ENCODE measurements around the gene PRAME. TPM values are rescaled to one million over a fixed set of nuclear protein-coding genes. Genes with fewer than 3 reads are reported as not detected.

PRAME gene
- total RNA-seq, 1 donor = 0.36 TPM

DNA sequence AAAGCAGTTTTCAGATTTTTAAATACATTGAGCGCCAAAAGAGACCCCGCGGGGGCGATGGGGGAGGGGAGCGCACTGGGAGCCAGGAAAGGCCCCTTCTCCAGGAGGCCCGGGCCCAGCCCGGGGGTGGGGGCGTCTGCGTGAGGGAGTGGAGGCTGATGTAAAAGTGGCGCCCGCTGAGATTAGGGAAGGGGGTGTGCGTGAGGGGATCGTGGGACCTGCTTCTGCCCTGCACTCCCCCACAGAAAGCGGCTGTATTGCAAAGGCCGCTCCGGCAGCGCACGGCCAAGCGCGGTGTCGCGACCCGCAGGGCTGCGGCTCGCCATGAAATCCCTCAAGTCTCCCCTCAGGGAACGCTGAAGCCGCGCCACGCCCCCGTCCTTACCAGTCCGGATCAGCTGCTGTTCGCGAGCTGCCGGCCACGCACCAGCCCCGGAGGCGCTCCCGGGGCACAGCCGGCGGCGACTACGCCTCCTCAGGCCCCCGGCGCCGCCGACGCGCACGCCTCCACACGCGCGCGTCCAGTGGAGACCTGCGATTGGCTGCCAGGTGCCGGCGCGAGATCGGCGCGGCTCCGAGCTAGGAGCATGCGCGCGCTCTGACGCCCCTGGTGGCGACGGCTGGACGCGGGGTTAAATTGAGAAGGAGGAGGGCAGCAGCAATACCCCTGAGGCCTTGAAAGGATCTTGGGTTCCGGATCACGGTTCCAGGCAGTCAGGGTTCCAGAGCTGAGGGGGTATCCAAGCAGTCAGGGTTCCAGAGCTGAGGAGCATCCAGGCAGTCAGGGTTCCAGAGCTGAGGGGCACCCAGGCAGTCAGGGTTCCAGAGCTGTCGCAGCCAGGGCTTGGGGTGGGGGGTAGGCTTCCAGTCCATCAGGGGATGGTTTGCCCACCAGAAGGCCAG lies 50.5 kb downstream of the PRAME start, which contains the start of gene ZNF280B:
ZNF280B (minus strand) TSS at position 469 of the 903 bp plus-strand sequence. CDS start 19,344 bp downstream, outside the sequence.
- peak within 1 kb of the TSS; percentile 33 for H3K27ac ChIP-seq (ENCODE audit: low read depth, low read length)
- peaks cover 4% of the 10 kb centered on the region for H3K4me1 ChIP-seq (ENCODE audit: insufficient read depth, low read length)
- H3K4me2 ChIP-seq (ENCODE audit: insufficient read depth, low read length) = peak within 1 kb of the TSS; percentile 87
- peaks cover 4% of the 10 kb centered on the region for H3K27me3 ChIP-seq (ENCODE audit: insufficient read depth, low read length)
- DNase-seq (ENCODE audit: insufficient read length, low spot score, missing footprints) = peak; percentile 95
- H3K9me3 ChIP-seq (ENCODE audit: low read depth, low read length) = no peaks in the 10 kb centered on the region
- TF ChIP-seq, protein P1, sequence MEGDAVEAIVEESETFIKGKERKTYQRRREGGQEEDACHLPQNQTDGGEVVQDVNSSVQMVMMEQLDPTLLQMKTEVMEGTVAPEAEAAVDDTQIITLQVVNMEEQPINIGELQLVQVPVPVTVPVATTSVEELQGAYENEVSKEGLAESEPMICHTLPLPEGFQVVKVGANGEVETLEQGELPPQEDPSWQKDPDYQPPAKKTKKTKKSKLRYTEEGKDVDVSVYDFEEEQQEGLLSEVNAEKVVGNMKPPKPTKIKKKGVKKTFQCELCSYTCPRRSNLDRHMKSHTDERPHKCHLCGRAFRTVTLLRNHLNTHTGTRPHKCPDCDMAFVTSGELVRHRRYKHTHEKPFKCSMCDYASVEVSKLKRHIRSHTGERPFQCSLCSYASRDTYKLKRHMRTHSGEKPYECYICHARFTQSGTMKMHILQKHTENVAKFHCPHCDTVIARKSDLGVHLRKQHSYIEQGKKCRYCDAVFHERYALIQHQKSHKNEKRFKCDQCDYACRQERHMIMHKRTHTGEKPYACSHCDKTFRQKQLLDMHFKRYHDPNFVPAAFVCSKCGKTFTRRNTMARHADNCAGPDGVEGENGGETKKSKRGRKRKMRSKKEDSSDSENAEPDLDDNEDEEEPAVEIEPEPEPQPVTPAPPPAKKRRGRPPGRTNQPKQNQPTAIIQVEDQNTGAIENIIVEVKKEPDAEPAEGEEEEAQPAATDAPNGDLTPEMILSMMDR (IDR thresholded peaks at IDR 0.05; ENCODE audit: extremely low read depth, low read depth, low read length) = peak; percentile 60
- no peaks in the 10 kb centered on the region for H3K36me3 ChIP-seq (ENCODE audit: insufficient read depth, low read length)
- peak within 1 kb of the TSS; percentile 88 for H2AFZ ChIP-seq (ENCODE audit: low read length)
- H3K4me3 ChIP-seq (ENCODE audit: insufficient read depth, low read length) = peak within 1 kb of the TSS; percentile 79
- H3K79me2 ChIP-seq (ENCODE audit: insufficient read depth, low read length) = no peaks in the 10 kb centered on the region
- no peaks in the 10 kb centered on the region for H4K20me1 ChIP-seq (ENCODE audit: insufficient read depth, low read length)

GRCh38 chr22:22507743-22508273 lies 51.3 kb downstream of the PRAME start:
- Histone ChIP-seq H2AFZ (ENCODE audit: low read length) (peak overlapping the region; percentile 88), H3K9me3 (ENCODE audit: low read depth, low read length) (no peaks in the 10 kb centered on the region), H3K36me3 (ENCODE audit: insufficient read depth, low read length) (no peaks in the 10 kb centered on the region), H4K20me1 (ENCODE audit: insufficient read depth, low read length) (no peaks in the 10 kb centered on the region), H3K4me1 (ENCODE audit: insufficient read depth, low read length) (peaks cover 4% of the 10 kb centered on the region), H3K27me3 (ENCODE audit: insufficient read depth, low read length) (peaks cover 4% of the 10 kb centered on the region), H3K27ac (ENCODE audit: low read depth, low read length) (peak overlapping the region; percentile 33), H3K4me2 (ENCODE audit: insufficient read depth, low read length) (peak overlapping the region; percentile 87), H3K79me2 (ENCODE audit: insufficient read depth, low read length) (no peaks in the 10 kb centered on the region), H3K4me3 (ENCODE audit: insufficient read depth, low read length) (peak overlapping the region; percentile 79)
- peak; percentile 48 for DNase-seq (ENCODE audit: insufficient read length, low spot score, missing footprints)
- TF ChIP-seq, protein P1 (IDR thresholded peaks at IDR 0.05; ENCODE audit: extremely low read depth, low read depth, low read length) = no peak

DNA sequence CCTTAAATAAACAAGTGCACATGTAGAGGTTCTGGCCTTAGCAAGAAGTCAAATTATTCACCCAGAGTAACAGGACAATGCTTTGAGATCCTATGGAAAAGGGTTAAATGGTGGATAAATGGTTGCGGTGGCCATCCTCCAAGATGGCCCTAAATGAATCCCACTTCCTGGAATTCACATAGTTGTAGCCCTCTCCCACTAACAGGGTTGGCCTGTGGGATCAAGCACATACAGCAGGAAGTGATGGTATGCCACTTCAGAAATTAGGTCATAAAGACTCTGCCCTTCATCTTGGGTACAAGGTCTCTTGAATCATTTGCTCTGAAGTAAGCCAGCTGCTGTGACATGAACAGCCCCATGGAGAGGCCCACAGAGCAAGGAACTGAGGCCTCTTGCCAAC lies 52.3 kb downstream of the PRAME start:
- no peak for DNase-seq (ENCODE audit: insufficient read length, low spot score, missing footprints)
- H3K36me3 ChIP-seq (ENCODE audit: insufficient read depth, low read length) = no peaks in the 10 kb centered on the region
- no peak overlapping the region for H3K4me3 ChIP-seq (ENCODE audit: insufficient read depth, low read length)
- no peak overlapping the region for H2AFZ ChIP-seq (ENCODE audit: low read length)
- no peaks in the 10 kb centered on the region for H3K79me2 ChIP-seq (ENCODE audit: insufficient read depth, low read length)
- no peak overlapping the region for H3K27ac ChIP-seq (ENCODE audit: low read depth, low read length)
- peaks cover 4% of the 10 kb centered on the region for H3K4me1 ChIP-seq (ENCODE audit: insufficient read depth, low read length)
- H4K20me1 ChIP-seq (ENCODE audit: insufficient read depth, low read length) = no peaks in the 10 kb centered on the region
- TF ChIP-seq, protein P1 (IDR thresholded peaks at IDR 0.05; ENCODE audit: extremely low read depth, low read depth, low read length) = no peak
- no peak overlapping the region for H3K4me2 ChIP-seq (ENCODE audit: insufficient read depth, low read length)
- no peaks in the 10 kb centered on the region for H3K9me3 ChIP-seq (ENCODE audit: low read depth, low read length)
- no peaks in the 10 kb centered on the region for H3K27me3 ChIP-seq (ENCODE audit: insufficient read depth, low read length)

GRCh38 chr22:22498267-22498666 lies 60.8 kb downstream of the PRAME start:
- Histone ChIP-seq H3K27me3 (ENCODE audit: insufficient read depth, low read length) (no peaks in the 10 kb centered on the region), H3K36me3 (ENCODE audit: insufficient read depth, low read length) (no peaks in the 10 kb centered on the region), H3K4me2 (ENCODE audit: insufficient read depth, low read length) (no peak overlapping the region), H3K4me1 (ENCODE audit: insufficient read depth, low read length) (no peaks in the 10 kb centered on the region), H2AFZ (ENCODE audit: low read length) (no peak overlapping the region), H3K9me3 (ENCODE audit: low read depth, low read length) (no peaks in the 10 kb centered on the region), H3K27ac (ENCODE audit: low read depth, low read length) (no peak overlapping the region), H4K20me1 (ENCODE audit: insufficient read depth, low read length) (no peaks in the 10 kb centered on the region), H3K4me3 (ENCODE audit: insufficient read depth, low read length) (no peak overlapping the region), H3K79me2 (ENCODE audit: insufficient read depth, low read length) (no peaks in the 10 kb centered on the region)
- TF ChIP-seq, protein P1 (IDR thresholded peaks at IDR 0.05; ENCODE audit: extremely low read depth, low read depth, low read length) = no peak
- no peak for DNase-seq (ENCODE audit: insufficient read length, low spot score, missing footprints)
